Tibial nerve (tissue), 4 donors: Measurements from ENCODE around the gene ADAMTS17. TPM values are rescaled to one million over a fixed set of nuclear protein-coding genes. Genes with fewer than 3 reads are reported as not detected.

ENCODE experiments used
- DNase-seq, 2 donors: peaks; one replicate each; pipeline ENCODE4 v3.0.0-alpha.2; 2019; ENCODE audit warnings: low spot score in 2 of 2
- H3K27ac ChIP-seq, 4 donors: fragments of 200-600 bp; sonication (generic) in 3 of 4; one replicate each; pipeline ENCODE4 v1.5.1; 2017 to 2019; ENCODE audit warnings: mild to moderate bottlenecking in 1 of 4
- H3K27me3 ChIP-seq, 2 donors: fragments of 200-600 bp; sonication (generic) in 1 of 2; one replicate each; pipeline versions ENCODE4 v1.5.1 to v1.6.0; 2017 to 2019
- H3K36me3 ChIP-seq, 3 donors: fragments of 200-600 bp; sonication (generic); one replicate each; pipeline ENCODE4 v1.5.1; 2018 to 2019
- H3K4me1 ChIP-seq, 4 donors: fragments of 200-600 bp; sonication (generic) in 3 of 4; one replicate each; pipeline ENCODE4 v1.5.1; 2017 to 2019
- H3K4me3 ChIP-seq, 4 donors: fragments of 200-600 bp; sonication (generic) in 3 of 4; one replicate each; pipeline ENCODE4 v1.5.1; 2017 to 2019; ENCODE audit warnings: mild to moderate bottlenecking in 1 of 4, moderate library complexity in 1 of 4
- H3K9me3 ChIP-seq, 4 donors: fragments of 200-600 bp; sonication (generic) in 3 of 4; one replicate each; pipeline ENCODE4 v1.5.1; 2017 to 2019
- CTCF ChIP-seq, 5 experiments: fragments of 200-600 bp in 3 of 5; fragments of 450-650 bp in 2 of 5; sonication (generic) in 3 of 5; IDR thresholded peaks; one replicate each; pipeline ENCODE4 v1.5.1; 2016 to 2019; ENCODE audit warnings: antibody characterized with exemption in 5 of 5, mild to moderate bottlenecking in 3 of 5, moderate library complexity in 2 of 5
- EP300 ChIP-seq, 2 donors: sonication (generic); formaldehyde crosslinking; IDR thresholded peaks; one replicate each; pipeline ENCODE4 v1.6.1; 2017; ENCODE audit warnings: antibody characterized with exemption in 2 of 2, mild to moderate bottlenecking in 1 of 2
- POLR2A ChIP-seq, 2 donors: fragments of 450-650 bp; IDR thresholded peaks; one replicate each; pipeline ENCODE4 v1.6.1; 2017; ENCODE audit warnings: antibody characterized with exemption in 2 of 2, mild to moderate bottlenecking in 2 of 2, moderate library complexity in 2 of 2
- WGBS, 2 donors: methylation state at CpG; one replicate each; pipeline ENCODE4 v1.1.5; 2018; 5-methylcytosine and 5-hydroxymethylcytosine counted together
- total RNA-seq, 4 donors: library from RNA; depleted of rRNA; stranded (reverse); fragments of >200 nt; gene quantifications; one replicate each; pipeline ENCODE4 v1.1.0, GENCODE V29; 2016

Gene ADAMTS17
- total RNA-seq, 4 donors from 2014 or later: 0.66 to 5.5 (median 3.7) TPM

GRCh38 chr15:100241572-100242482 is 99.9 kb downstream of the ADAMTS17 start:
- Histone ChIP-seq H3K27ac (peak overlapping the region in 1 of 4 donors; percentile 29), H3K4me3 (no peak overlapping the region), H3K27me3 (no peaks in the 10 kb centered on the region), H3K4me1 (peaks cover 0 to 32% (median 0%) of the 10 kb centered on the region in 4 donors), H3K36me3 (no peaks in the 10 kb centered on the region), H3K9me3 (no peaks in the 10 kb centered on the region)
- no peak for TF ChIP-seq CTCF (IDR thresholded peaks at IDR 0.05)
- peak in 1 of 2 donors; percentile 61 for TF ChIP-seq EP300 (IDR thresholded peaks at IDR 0.05)
- peak; percentile 24 to 57 for DNase-seq
- 56 to 63% methylated on average over 20 of the region's 20 CpGs for WGBS, 2 donors

- no peaks in the 10 kb centered on the region for H3K9me3 ChIP-seq
- DNase-seq: no peak
- TF ChIP-seq EP300 (IDR thresholded peaks at IDR 0.05) (no peak), CTCF (IDR thresholded peaks at IDR 0.05) (no peak), POLR2A (IDR thresholded peaks at IDR 0.05) (no peak)
- H3K27ac ChIP-seq: no peak overlapping the region
- 73% methylated on average over 15 of the region's 15 CpGs for WGBS, 2 donors
- no peak overlapping the region for H3K4me3 ChIP-seq
- H3K27me3 ChIP-seq: no peaks in the 10 kb centered on the region
- H3K36me3 ChIP-seq: no peaks in the 10 kb centered on the region
- H3K4me1 ChIP-seq: peaks cover 0 to 24% (median 3%) of the 10 kb centered on the region in 4 donors
These were observed 104.6 kb downstream of the ADAMTS17 start for GRCh38 chr15:100236981-100237720.

- no peak for TF ChIP-seq CTCF (IDR thresholded peaks at IDR 0.05)
- TF ChIP-seq EP300 (IDR thresholded peaks at IDR 0.05): no peak
- no peak for TF ChIP-seq POLR2A (IDR thresholded peaks at IDR 0.05)
- no peaks in the 10 kb centered on the region for H3K27me3 ChIP-seq
- H3K27ac ChIP-seq: no peak overlapping the region
These were observed 106.7 kb downstream of the ADAMTS17 start for GRCh38 chr15:100235030-100235617.

GRCh38 chr15:100234158-100235029 is 107.4 kb downstream of the ADAMTS17 start:
- Histone ChIP-seq H3K4me3 (no peak overlapping the region), H3K27me3 (no peaks in the 10 kb centered on the region), H3K9me3 (no peaks in the 10 kb centered on the region), H3K4me1 (peaks cover 0 to 10% (median 3%) of the 10 kb centered on the region in 4 donors), H3K27ac (peak overlapping the region in 1 of 4 donors; percentile 11), H3K36me3 (no peaks in the 10 kb centered on the region)
- DNase-seq: no peak
- peak in 1 of 2 donors; percentile 23 for TF ChIP-seq EP300 (IDR thresholded peaks at IDR 0.05)
- no peak for TF ChIP-seq CTCF (IDR thresholded peaks at IDR 0.05)
- no peak for TF ChIP-seq POLR2A (IDR thresholded peaks at IDR 0.05)
- WGBS, 2 donors: 54 to 56% methylated on average over 20 of the region's 20 CpGs

More at GRCh38 chr15:100235030-100235617, 106.7 kb downstream of the ADAMTS17 start:
- DNase-seq: no peak
- Histone ChIP-seq H3K4me3 (no peak overlapping the region), H3K36me3 (no peaks in the 10 kb centered on the region), H3K4me1 (peaks cover 0 to 10% (median 3%) of the 10 kb centered on the region in 4 donors), H3K9me3 (no peaks in the 10 kb centered on the region)
- WGBS, 2 donors: 78% methylated on average over 13 to 15 of the region's 15 CpGs
